Astrocyte of the spinal cord (primary cell): Measurements from ENCODE around the gene DRAXIN.

Experiments used
- DNase-seq: peaks from one replicate; pipeline ENCODE4 v3.0.0; 2011; ENCODE audit warnings: low read depth, low spot score
- H3K4me3 ChIP-seq: 2 replicates; pipeline ENCODE4 v1.5.1; 2011; ENCODE audit warnings: low read depth, mild to moderate bottlenecking, low read length, moderate library complexity
- in situ Hi-C: cut with HindIII; loops from 2 replicates; pipeline ENCODE4 v1.10.0; 2017; ENCODE audit warnings: low sequenced_read_pairs
- TF ChIP-seq, protein P1 (sequence below): IDR thresholded peaks from 2 replicates; pipeline ENCODE4 v1.5.1; 2012; ENCODE audit warnings: low read depth, mild to moderate bottlenecking, low read length, inconsistent platforms

Gene DRAXIN

DNA sequence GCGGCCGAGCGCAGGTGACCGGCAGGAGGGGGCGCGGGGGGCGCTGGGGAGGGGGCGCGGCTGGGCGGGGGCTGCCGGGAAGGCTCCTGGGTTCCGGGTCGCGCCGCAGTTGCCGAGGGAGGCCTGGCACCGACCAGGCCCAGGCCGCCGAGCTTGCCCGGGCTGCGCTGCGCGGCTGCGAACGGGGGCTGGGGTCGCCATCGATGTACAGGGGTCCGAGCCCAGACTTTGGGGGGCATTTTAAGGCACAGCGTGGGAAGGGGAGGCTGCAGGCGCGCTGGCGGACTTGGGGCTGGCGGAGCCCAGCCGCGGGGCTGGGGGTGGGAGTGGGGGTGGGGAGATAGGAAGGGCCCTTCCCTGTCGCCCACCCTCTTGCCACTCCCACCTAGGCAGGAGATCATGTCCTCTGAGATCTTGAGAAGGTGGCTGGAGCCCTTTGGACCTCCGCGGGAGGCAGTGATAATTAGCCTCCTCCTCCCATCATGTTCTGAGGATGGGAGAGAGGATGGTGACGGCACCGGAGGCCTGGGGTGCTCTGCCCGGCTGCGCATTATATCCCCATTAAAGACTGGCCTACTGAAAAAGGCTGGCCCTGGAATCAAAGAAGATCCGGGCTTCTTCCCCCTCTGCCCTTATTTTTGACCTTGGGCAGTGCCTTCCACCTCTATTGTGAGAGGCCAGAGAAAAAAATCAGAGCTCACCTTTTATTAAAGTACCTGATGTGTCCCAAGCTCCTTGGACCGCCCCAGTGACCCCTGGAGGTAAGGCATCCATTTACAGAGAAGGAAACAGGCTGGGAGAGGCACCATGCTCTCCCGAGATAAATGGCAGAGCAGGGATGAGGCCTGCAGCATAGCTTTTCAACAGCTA is 36.3 kb upstream of the DRAXIN start:
- TF ChIP-seq, protein P1, sequence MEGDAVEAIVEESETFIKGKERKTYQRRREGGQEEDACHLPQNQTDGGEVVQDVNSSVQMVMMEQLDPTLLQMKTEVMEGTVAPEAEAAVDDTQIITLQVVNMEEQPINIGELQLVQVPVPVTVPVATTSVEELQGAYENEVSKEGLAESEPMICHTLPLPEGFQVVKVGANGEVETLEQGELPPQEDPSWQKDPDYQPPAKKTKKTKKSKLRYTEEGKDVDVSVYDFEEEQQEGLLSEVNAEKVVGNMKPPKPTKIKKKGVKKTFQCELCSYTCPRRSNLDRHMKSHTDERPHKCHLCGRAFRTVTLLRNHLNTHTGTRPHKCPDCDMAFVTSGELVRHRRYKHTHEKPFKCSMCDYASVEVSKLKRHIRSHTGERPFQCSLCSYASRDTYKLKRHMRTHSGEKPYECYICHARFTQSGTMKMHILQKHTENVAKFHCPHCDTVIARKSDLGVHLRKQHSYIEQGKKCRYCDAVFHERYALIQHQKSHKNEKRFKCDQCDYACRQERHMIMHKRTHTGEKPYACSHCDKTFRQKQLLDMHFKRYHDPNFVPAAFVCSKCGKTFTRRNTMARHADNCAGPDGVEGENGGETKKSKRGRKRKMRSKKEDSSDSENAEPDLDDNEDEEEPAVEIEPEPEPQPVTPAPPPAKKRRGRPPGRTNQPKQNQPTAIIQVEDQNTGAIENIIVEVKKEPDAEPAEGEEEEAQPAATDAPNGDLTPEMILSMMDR, result no peak
- in situ Hi-C loops, result no loop called here
- H3K4me3 ChIP-seq, result peak overlapping the region; percentile 59
- no peak for DNase-seq

DNA sequence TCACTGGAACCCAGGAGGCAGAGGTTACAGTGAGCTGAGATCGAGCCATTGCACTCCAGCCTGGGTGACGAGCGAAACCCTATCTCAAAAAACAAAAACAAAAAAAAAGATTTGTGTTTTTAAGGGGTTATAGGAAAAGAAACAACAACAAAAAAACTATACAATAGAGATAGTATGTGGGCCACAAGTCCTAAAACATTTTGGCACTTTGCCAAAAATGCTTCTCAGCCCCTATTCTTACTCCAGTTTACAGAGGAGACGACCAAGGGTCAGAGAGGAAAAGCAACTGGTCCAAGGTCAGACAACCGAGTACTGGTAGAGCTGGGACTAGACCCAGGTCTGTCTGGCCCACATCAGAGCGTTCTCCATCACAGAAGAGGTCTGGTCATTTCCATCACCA is 33.9 kb upstream of the DRAXIN start:
- in situ Hi-C loops, result no loop called here
- DNase-seq, result no peak
- TF ChIP-seq, protein P1, result no peak
- no peak overlapping the region for H3K4me3 ChIP-seq

DNA sequence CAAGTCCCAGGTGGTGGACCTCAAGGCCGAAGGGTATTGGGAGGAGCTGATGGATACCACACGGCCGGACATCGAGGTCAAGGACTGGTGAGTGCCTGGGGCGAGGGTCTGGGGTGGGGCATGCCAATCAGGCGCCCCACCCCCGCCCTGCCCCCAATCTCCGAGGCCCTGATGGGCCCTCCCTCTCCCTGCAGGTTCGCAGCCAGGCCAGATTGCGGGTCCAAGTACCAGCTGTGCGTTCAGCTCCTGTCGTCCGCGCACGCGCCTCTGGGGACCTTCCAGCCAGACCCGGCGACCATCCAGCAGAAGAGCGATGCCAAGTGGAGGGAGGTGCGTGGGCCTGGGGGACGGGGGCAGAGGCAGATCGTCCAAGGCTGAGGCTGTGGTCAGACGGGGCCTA is 33.0 kb upstream of the DRAXIN start:
- TF ChIP-seq, protein P1, result no peak
- no peak for DNase-seq
- H3K4me3 ChIP-seq, result no peak overlapping the region
- in situ Hi-C loops, result no loop called here

DNA sequence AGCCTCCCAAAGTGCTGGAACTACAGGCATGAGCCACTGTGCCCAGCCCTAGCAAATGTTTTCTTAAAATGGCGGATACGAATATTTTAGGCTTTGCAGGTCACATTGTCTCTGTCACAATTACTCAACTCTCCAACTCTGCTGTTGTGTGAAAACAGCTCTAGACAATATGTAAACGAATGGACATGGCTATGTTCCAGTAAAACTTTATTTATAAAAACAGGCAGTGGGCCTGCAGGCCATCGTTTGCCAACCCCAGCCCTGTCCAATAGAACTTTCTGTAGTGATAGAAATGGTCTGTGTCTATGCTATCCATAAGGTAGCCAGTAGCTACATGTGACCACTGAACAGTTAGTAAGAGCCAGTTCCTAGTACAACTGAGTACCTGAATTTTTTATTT is 31.8 kb upstream of the DRAXIN start:
- TF ChIP-seq, protein P1, result no peak
- no peak overlapping the region for H3K4me3 ChIP-seq
- in situ Hi-C loops, result no loop called here
- DNase-seq, result no peak

DNA sequence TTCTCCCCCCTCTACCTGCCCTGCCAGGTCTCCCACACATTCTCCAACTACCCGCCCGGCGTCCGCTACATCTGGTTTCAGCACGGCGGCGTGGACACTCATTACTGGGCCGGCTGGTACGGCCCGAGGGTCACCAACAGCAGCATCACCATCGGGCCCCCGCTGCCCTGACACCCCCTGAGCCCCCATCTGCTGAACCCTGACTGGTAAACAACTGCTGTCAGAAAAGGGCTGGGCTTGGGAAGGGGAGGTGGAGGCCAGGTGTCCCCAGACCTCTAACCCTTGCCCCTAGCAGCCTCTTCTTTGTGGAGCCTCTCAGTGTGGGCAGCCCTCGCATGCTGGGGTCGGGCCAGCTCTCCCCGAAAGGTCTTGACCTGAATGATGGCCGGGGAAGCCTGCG is 30.4 kb upstream of the DRAXIN start:
- H3K4me3 ChIP-seq, result no peak overlapping the region
- DNase-seq, result no peak
- TF ChIP-seq, protein P1, result no peak
- in situ Hi-C loops, result no loop called here

DNA sequence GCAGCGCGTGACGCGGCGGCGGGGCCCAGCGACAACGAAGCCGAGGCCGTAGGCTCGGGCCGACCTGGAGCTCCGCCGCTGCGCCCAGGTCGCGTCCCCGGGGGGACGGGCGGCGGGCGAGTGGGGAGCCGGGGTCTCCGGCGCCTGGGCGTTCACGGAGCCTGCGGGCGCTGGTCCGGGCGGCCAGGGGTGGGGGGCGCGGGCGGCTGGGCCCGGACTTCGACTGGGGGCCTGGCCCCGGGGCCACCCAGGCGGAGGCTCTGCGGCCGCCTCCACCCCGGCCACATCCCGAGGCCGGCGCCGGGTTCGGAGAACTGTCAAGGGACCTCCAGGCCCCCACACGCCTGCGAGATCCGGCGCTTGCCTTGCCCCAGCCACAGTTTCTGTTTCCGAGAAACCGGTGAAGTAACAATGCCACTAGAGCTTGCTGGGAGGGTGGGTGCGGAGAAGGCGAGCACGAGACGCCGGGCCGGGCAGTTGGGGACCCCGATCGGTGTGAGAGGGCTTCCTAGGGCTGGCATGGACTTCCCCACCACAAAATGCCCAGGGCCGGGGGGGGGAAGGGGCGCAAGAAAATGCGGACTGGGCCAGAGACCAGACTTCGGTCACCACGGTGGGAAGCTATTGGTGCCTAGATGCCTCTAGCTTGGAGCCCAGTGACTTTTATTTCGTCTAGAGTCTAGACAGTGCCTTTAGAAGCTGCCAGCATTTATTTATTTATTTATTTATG is 27.0 kb upstream of the DRAXIN start:
- in situ Hi-C loops, result no loop called here
- TF ChIP-seq, protein P1, result no peak
- H3K4me3 ChIP-seq, result peak overlapping the region; percentile 40
- DNase-seq, result no peak
